ENCODE results near the gene MAB21L1. TPM values are rescaled to one million over a fixed set of nuclear protein-coding genes. Genes with fewer than 3 reads are reported as not detected.

MAB21L1 gene
- total RNA-seq = 1 to 10 TPM in 1 of 4 donors, under 1 TPM in 2, not detected in 1; 0.53 to 4.1 (median 0.80) TPM

GRCh38 chr13:35475960-35476943, at the start of gene MAB21L1:
TSS of gene MAB21L1 (minus strand) at chr13:35476689. CDS start at chr13:35476138, 551 bp downstream.
- peak within 1 kb of the TSS in 3 of 4 donors; percentile 11 to 36 (median 31) for H3K27ac ChIP-seq
- peaks cover 0 to 2% (median 0%) of the 10 kb centered on the region in 4 donors for H3K9me3 ChIP-seq
- no peaks in the 10 kb centered on the region for H3K4me1 ChIP-seq
- H3K4me3 ChIP-seq = peak within 1 kb of the TSS; percentile 27 to 50 (median 37)
- peaks cover 0 to 6% of the 10 kb centered on the region in 2 donors for H3K27me3 ChIP-seq
- DNase-seq = no peak
- H3K36me3 ChIP-seq = no peaks in the 10 kb centered on the region
- TF ChIP-seq POLR2A (IDR thresholded peaks at IDR 0.05) (no peak), CTCF (IDR thresholded peaks at IDR 0.05) (no peak)

- H3K4me1 ChIP-seq = no peaks in the 10 kb centered on the region
- no peaks in the 10 kb centered on the region for H3K9me3 ChIP-seq
- H3K27me3 ChIP-seq = no peaks in the 10 kb centered on the region
- DNase-seq = no peak
- H3K4me3 ChIP-seq = no peak overlapping the region
- no peak for TF ChIP-seq POLR2A (IDR thresholded peaks at IDR 0.05)
- no peak for TF ChIP-seq CTCF (IDR thresholded peaks at IDR 0.05)
- H3K36me3 ChIP-seq = no peaks in the 10 kb centered on the region
- H3K27ac ChIP-seq = no peak overlapping the region
Observed at GRCh38 chr13:35524171-35524570, 47.7 kb upstream of the MAB21L1 start.

- Histone ChIP-seq H3K27ac (no peak overlapping the region), H3K27me3 (no peaks in the 10 kb centered on the region), H3K9me3 (no peaks in the 10 kb centered on the region), H3K4me3 (no peak overlapping the region), H3K36me3 (no peaks in the 10 kb centered on the region), H3K4me1 (no peaks in the 10 kb centered on the region)
- TF ChIP-seq CTCF (IDR thresholded peaks at IDR 0.05) = no peak
- no peak for DNase-seq
Observed at GRCh38 chr13:35518337-35518946, 42.0 kb upstream of the MAB21L1 start.

GRCh38 chr13:35514801-35515502, 38.5 kb upstream of the MAB21L1 start:
- Histone ChIP-seq H3K27ac (no peak overlapping the region), H3K4me1 (no peaks in the 10 kb centered on the region), H3K9me3 (no peaks in the 10 kb centered on the region), H3K27me3 (no peaks in the 10 kb centered on the region), H3K36me3 (no peaks in the 10 kb centered on the region), H3K4me3 (no peak overlapping the region)
- no peak for DNase-seq
- TF ChIP-seq CTCF (IDR thresholded peaks at IDR 0.05) (no peak), POLR2A (IDR thresholded peaks at IDR 0.05) (no peak)

GRCh38 chr13:35514061-35514477, 37.6 kb upstream of the MAB21L1 start:
- TF ChIP-seq POLR2A (IDR thresholded peaks at IDR 0.05) = no peak
- no peak for TF ChIP-seq CTCF (IDR thresholded peaks at IDR 0.05)
- no peaks in the 10 kb centered on the region for H3K36me3 ChIP-seq
- H3K4me1 ChIP-seq = no peaks in the 10 kb centered on the region
- no peak for DNase-seq
- no peak overlapping the region for H3K27ac ChIP-seq
- H3K9me3 ChIP-seq = no peaks in the 10 kb centered on the region
- H3K27me3 ChIP-seq = no peaks in the 10 kb centered on the region
- no peak overlapping the region for H3K4me3 ChIP-seq
